Nucleus accumbens (tissue), 56 donors: ENCODE measurements around the gene BGN.
A peak's percentile ranks its signal among the peaks of the same experiment; 100 is the strongest.

Source experiments
- DNase-seq, 56 donors: peaks; one replicate each; lab custom pipeline; 2025; lab: John Stamatoyannopoulos, UW

BGN gene

GRCh38 chrX:153459986-153460385, 34.8 kb upstream of the BGN start:
- DNase-seq, result no peak

GRCh38 chrX:153460826-153461225, 34.0 kb upstream of the BGN start:
- peak in 28 of 56 donors; percentile 1 to 53 (median 18) for DNase-seq

- no peak for DNase-seq
Observed at GRCh38 chrX:153462291-153462690, 32.5 kb upstream of the BGN start.

- no peak for DNase-seq
Observed at GRCh38 chrX:153463031-153463430, 31.7 kb upstream of the BGN start.

- no peak for DNase-seq
Observed at GRCh38 chrX:153463556-153463955, 31.2 kb upstream of the BGN start.

- no peak for DNase-seq
Observed at GRCh38 chrX:153464116-153464515, 30.7 kb upstream of the BGN start.

GRCh38 chrX:153465691-153466380, 28.9 kb upstream of the BGN start:
- DNase-seq, result peak in 21 of 56 donors; percentile 3 to 64 (median 27)

GRCh38 chrX:153468008-153468580, 26.7 kb upstream of the BGN start:
- DNase-seq, result no peak

GRCh38 chrX:153469811-153470410, 24.9 kb upstream of the BGN start:
- DNase-seq, result peak in 7 of 56 donors; percentile 31 to 64 (median 50)

GRCh38 chrX:153470411-153471363, 24.1 kb upstream of the BGN start, which contains the start of gene HAUS7:
HAUS7 (minus strand) TSS chrX:153470576; CDS start chrX:153470557, 19 bp downstream.
- DNase-seq, result peak; percentile 41 to 97 (median 88)

- DNase-seq, result no peak
Observed at GRCh38 chrX:153471663-153472280, 23.0 kb upstream of the BGN start.

- DNase-seq, result no peak
Observed at GRCh38 chrX:153473126-153473525, 21.7 kb upstream of the BGN start.

GRCh38 chrX:153474266-153474665, 20.5 kb upstream of the BGN start:
- DNase-seq, result no peak

GRCh38 chrX:153474718-153475117, 20.1 kb upstream of the BGN start:
- DNase-seq, result peak in 31 of 56 donors; percentile 1 to 72 (median 20)

- no peak for DNase-seq
Observed at GRCh38 chrX:153475271-153475670, 19.5 kb upstream of the BGN start.

- DNase-seq, result no peak
Observed at GRCh38 chrX:153475751-153476281, 19.0 kb upstream of the BGN start.

GRCh38 chrX:153476666-153477363, 18.0 kb upstream of the BGN start:
- peak in 1 of 56 donors; percentile 21 for DNase-seq

- DNase-seq, result no peak
Observed at GRCh38 chrX:153477364-153477857, 17.4 kb upstream of the BGN start.

- no peak for DNase-seq
Observed at GRCh38 chrX:153477901-153478300, 16.9 kb upstream of the BGN start.
